Liver (tissue), 9 donors: ENCODE data around the gene FSIP1. TPM values are rescaled to one million over a fixed set of nuclear protein-coding genes. Genes with fewer than 3 reads are reported as not detected.

Experiments
- DNase-seq: peaks from one replicate; pipeline ENCODE4 v3.0.0-alpha.2; 2017; ENCODE audit warnings: low spot score
- H3K27ac ChIP-seq, 2 donors: one replicate each; pipeline ENCODE4 v1.7.0; 2013; ENCODE audit warnings: inconsistent platforms in 2 of 2, low read length in 2 of 2, control low read depth in 1 of 2, low read depth in 1 of 2, mild to moderate bottlenecking in 1 of 2
- H3K27me3 ChIP-seq, 4 donors: one replicate each; pipeline versions ENCODE4 v1.6.1 to v1.7.0; 2013; ENCODE audit warnings: low read length in 3 of 4, inconsistent platforms in 1 of 4, mild to moderate bottlenecking in 1 of 4, moderate library complexity in 1 of 4; ENCODE audit not compliant: control insufficient read depth in 4 of 4, insufficient read depth in 4 of 4
- H3K36me3 ChIP-seq, 4 donors: one replicate each; pipeline versions ENCODE4 v1.6.1 to v1.7.0; 2013; ENCODE audit warnings: low read length in 3 of 4, mild to moderate bottlenecking in 3 of 4, low read depth in 1 of 4, moderate library complexity in 1 of 4; ENCODE audit not compliant: control insufficient read depth in 4 of 4, insufficient read depth in 3 of 4
- H3K4me1 ChIP-seq, 4 donors: one replicate each; pipeline versions ENCODE4 v1.6.1 to v1.7.0; 2013; ENCODE audit warnings: low read length in 3 of 4, mild to moderate bottlenecking in 3 of 4, moderate library complexity in 1 of 4; ENCODE audit not compliant: control insufficient read depth in 4 of 4, insufficient read depth in 4 of 4
- H3K4me3 ChIP-seq, 3 donors: one replicate each; pipeline versions ENCODE4 v1.6.1 to v1.7.0; 2013; ENCODE audit warnings: low read length in 3 of 3, control low read depth in 1 of 3, low read depth in 1 of 3, mild to moderate bottlenecking in 1 of 3
- H3K9ac ChIP-seq, 2 donors: one replicate each; pipeline ENCODE4 v1.7.0; 2013; ENCODE audit warnings: low read length in 2 of 2, mild to moderate bottlenecking in 2 of 2, moderate library complexity in 2 of 2, control low read depth in 1 of 2, low read depth in 1 of 2
- H3K9me3 ChIP-seq, 4 donors: one replicate each; pipeline versions ENCODE4 v1.6.1 to v1.7.0; 2013; ENCODE audit warnings: low read length in 3 of 4; ENCODE audit not compliant: control insufficient read depth in 4 of 4
- EGR1 ChIP-seq, 2 donors: IDR thresholded peaks; 2 replicates each; pipeline ENCODE4 v1.6.1; 2016 to 2018; ENCODE audit warnings: antibody characterized with exemption in 2 of 2, low read depth in 2 of 2
- FOXA1 ChIP-seq: IDR thresholded peaks from 2 replicates; pipeline ENCODE4 v1.6.1; 2016; ENCODE audit warnings: antibody characterized with exemption
- FOXA2 ChIP-seq: IDR thresholded peaks from 2 replicates; pipeline ENCODE4 v1.6.1; 2016; ENCODE audit warnings: antibody characterized with exemption
- GABPA ChIP-seq, 2 donors: IDR thresholded peaks in 1 of 2; conservative IDR thresholded peaks in 1 of 2; 2 replicates each; pipeline ENCODE4 v1.6.1; 2016; ENCODE audit warnings: antibody characterized with exemption in 2 of 2, mild to moderate bottlenecking in 1 of 2, moderate library complexity in 1 of 2
- HNF4A ChIP-seq, 2 donors: conservative IDR thresholded peaks; 2 replicates each; pipeline ENCODE4 v1.6.1; 2016; ENCODE audit warnings: antibody characterized with exemption in 2 of 2, mild to moderate bottlenecking in 2 of 2
- HNF4G ChIP-seq: IDR thresholded peaks from 2 replicates; pipeline ENCODE4 v1.6.1; 2016; ENCODE audit warnings: antibody characterized with exemption
- JUND ChIP-seq, 2 donors: IDR thresholded peaks; 2 replicates each; pipeline ENCODE4 v1.6.1; 2016; ENCODE audit warnings: antibody characterized with exemption in 2 of 2
- MAX ChIP-seq: IDR thresholded peaks from 2 replicates; pipeline ENCODE4 v1.6.1; 2016; ENCODE audit warnings: antibody characterized with exemption
- NR2F2 ChIP-seq: IDR thresholded peaks from 2 replicates; pipeline ENCODE4 v1.6.1; 2016; ENCODE audit warnings: antibody characterized with exemption
- RAD21 ChIP-seq, 2 donors: IDR thresholded peaks; 2 replicates each; pipeline ENCODE4 v1.6.1; 2016; ENCODE audit warnings: antibody characterized with exemption in 2 of 2, mild to moderate bottlenecking in 2 of 2
- REST ChIP-seq: IDR thresholded peaks from 2 replicates; pipeline ENCODE4 v1.6.1; 2016; ENCODE audit warnings: antibody characterized with exemption, mild to moderate bottlenecking
- RXRA ChIP-seq, 2 donors: IDR thresholded peaks; 2 replicates each; pipeline ENCODE4 v1.6.1; 2017 to 2018; ENCODE audit warnings: antibody characterized with exemption in 2 of 2, mild to moderate bottlenecking in 1 of 2
- SP1 ChIP-seq: IDR thresholded peaks from 2 replicates; pipeline ENCODE4 v1.6.1; 2018; ENCODE audit warnings: antibody characterized with exemption, mild to moderate bottlenecking
- TAF1 ChIP-seq: conservative IDR thresholded peaks from 2 replicates; pipeline ENCODE4 v1.6.1; 2016; ENCODE audit warnings: antibody characterized with exemption, mild to moderate bottlenecking
- YY1 ChIP-seq: IDR thresholded peaks from 2 replicates; pipeline ENCODE4 v1.6.1; 2016; ENCODE audit warnings: antibody characterized with exemption, mild to moderate bottlenecking
- WGBS: extraction: QIAGEN DNeasy Blood & Tissue Kit; methylation state at CpG from one replicate; pipeline ENCODE4 v1.1.7; 2013; 5-methylcytosine and 5-hydroxymethylcytosine counted together
- polyA plus RNA-seq, 2 donors: library from polyadenylated mRNA; stranded (reverse) in 1 of 2; unstranded in 1 of 2; fragments of 200-250 nt in 1 of 2; fragments of >200 nt in 1 of 2; fragmentation: Nextera tagmentation in 1 of 2; extraction: Ambion mirVana in 1 of 2; gene quantifications; one replicate each; pipeline versions ENCODE4 v1.2.1 to v1.2.3, GENCODE V29; 2013 to 2015
- total RNA-seq, 2 donors: library from RNA; depleted of rRNA; stranded (reverse); fragments of >200 nt; gene quantifications; one replicate each; pipeline ENCODE4 v1.2.3, GENCODE V29; 2014
- TF ChIP-seq, protein P1 (sequence below): IDR thresholded peaks from 2 replicates; pipeline ENCODE4 v1.6.1; 2016; ENCODE audit warnings: antibody characterized with exemption
- TF ChIP-seq, protein P2 (sequence below): IDR thresholded peaks from 2 replicates; pipeline ENCODE4 v1.6.1; 2016; ENCODE audit warnings: antibody characterized with exemption
- TF ChIP-seq, protein P3 (sequence below): fragments of 150-350 bp; IDR thresholded peaks from 2 replicates; pipeline ENCODE4 v1.5.1; 2017; ENCODE audit warnings: improper control_type of control experiment, low read depth, low read length; ENCODE audit not compliant: missing input control
- donor health status: healthy.
- donor health status: healthy.
- donor health status: healthy.
- donor health status: healthy.
- donor health status: healthy.

The FSIP1 gene
- total and polyA plus RNA-seq, 4 donors, result 0.05 to 0.29 (median 0.13) TPM

- TF ChIP-seq FOXA2 (no peak), TAF1 (no peak), NR2F2 (no peak)
These were observed 110.0 kb downstream of the FSIP1 start (continued) for GRCh38 chr15:39672666-39673065.

DNA sequence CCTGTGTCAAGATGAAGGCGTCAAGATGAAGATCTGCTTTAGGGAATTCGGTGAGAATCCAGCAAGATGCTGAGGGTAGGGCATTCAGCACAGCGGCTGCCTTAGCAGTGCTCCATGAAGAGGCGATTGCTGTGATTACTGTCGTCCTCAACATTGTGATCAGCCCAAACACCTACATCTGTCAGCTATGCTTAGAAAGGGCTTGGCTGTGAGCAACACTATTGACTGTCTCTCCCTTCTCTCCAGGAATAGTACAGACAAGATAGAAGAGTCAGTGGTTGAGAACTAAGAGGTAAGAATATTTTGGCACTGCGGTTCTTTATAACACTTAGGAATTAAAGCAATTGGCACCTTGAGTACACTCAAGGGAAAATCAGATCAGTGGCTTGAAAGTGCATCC is 110.5 kb downstream of the FSIP1 start:
- no peak overlapping the region for H3K4me3 ChIP-seq
- TF ChIP-seq, protein P1, sequence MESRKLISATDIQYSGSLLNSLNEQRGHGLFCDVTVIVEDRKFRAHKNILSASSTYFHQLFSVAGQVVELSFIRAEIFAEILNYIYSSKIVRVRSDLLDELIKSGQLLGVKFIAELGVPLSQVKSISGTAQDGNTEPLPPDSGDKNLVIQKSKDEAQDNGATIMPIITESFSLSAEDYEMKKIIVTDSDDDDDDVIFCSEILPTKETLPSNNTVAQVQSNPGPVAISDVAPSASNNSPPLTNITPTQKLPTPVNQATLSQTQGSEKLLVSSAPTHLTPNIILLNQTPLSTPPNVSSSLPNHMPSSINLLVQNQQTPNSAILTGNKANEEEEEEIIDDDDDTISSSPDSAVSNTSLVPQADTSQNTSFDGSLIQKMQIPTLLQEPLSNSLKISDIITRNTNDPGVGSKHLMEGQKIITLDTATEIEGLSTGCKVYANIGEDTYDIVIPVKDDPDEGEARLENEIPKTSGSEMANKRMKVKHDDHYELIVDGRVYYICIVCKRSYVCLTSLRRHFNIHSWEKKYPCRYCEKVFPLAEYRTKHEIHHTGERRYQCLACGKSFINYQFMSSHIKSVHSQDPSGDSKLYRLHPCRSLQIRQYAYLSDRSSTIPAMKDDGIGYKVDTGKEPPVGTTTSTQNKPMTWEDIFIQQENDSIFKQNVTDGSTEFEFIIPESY, result no peak
- TF ChIP-seq HNF4A (conservative IDR thresholded peaks at IDR 0.05) (no peak), NR2F2 (no peak), RAD21 (IDR thresholded peaks at IDR 0.05) (no peak), REST (no peak), HNF4G (no peak), EGR1 (IDR thresholded peaks at IDR 0.05; ENCODE audit: low read depth in 2 of 2) (no peak), JUND (IDR thresholded peaks at IDR 0.05) (no peak), TAF1 (no peak), GABPA (IDR thresholded peaks at IDR 0.05 in 1 of 2, conservative IDR thresholded peaks at IDR 0.05 in 1 of 2) (no peak), RXRA (IDR thresholded peaks at IDR 0.05) (no peak), YY1 (no peak), FOXA1 (no peak), SP1 (no peak), MAX (no peak), FOXA2 (no peak)
- TF ChIP-seq, protein P2, sequence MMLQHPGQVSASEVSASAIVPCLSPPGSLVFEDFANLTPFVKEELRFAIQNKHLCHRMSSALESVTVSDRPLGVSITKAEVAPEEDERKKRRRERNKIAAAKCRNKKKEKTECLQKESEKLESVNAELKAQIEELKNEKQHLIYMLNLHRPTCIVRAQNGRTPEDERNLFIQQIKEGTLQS, result no peak
- TF ChIP-seq, protein P3, sequence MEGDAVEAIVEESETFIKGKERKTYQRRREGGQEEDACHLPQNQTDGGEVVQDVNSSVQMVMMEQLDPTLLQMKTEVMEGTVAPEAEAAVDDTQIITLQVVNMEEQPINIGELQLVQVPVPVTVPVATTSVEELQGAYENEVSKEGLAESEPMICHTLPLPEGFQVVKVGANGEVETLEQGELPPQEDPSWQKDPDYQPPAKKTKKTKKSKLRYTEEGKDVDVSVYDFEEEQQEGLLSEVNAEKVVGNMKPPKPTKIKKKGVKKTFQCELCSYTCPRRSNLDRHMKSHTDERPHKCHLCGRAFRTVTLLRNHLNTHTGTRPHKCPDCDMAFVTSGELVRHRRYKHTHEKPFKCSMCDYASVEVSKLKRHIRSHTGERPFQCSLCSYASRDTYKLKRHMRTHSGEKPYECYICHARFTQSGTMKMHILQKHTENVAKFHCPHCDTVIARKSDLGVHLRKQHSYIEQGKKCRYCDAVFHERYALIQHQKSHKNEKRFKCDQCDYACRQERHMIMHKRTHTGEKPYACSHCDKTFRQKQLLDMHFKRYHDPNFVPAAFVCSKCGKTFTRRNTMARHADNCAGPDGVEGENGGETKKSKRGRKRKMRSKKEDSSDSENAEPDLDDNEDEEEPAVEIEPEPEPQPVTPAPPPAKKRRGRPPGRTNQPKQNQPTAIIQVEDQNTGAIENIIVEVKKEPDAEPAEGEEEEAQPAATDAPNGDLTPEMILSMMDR, result no peak
- H3K9me3 ChIP-seq, result no peaks in the 10 kb centered on the region
- 88% methylated on average over 6 of the region's 6 CpGs for WGBS
- no peak overlapping the region for H3K27ac ChIP-seq
- H3K4me1 ChIP-seq, result peaks cover 0 to 11% (median 4%) of the 10 kb centered on the region in 4 donors
- H3K36me3 ChIP-seq, result no peaks in the 10 kb centered on the region
- H3K9ac ChIP-seq, result no peak overlapping the region
- DNase-seq, result no peak
- no peaks in the 10 kb centered on the region for H3K27me3 ChIP-seq
